GM12878 (cell line): ENCODE data around the gene RSAD2. TPM values are rescaled to one million over a fixed set of nuclear protein-coding genes. Genes with fewer than 3 reads are reported as not detected.

Source experiments
- ATAC-seq: fragments of 200-7000 bp; cut with Tn5 transposase; 3 replicates; pipeline ENCODE4 v1.9.1; 2020; ENCODE audit warnings: mild to moderate bottlenecking, moderate library complexity
- BruUV-seq: library from RNA; stranded (reverse); fragments of 400-500 nt; replicated peaks from 2 replicates; lab custom pipeline; 2021; lab: Mats Ljungman, UMichigan
- CTCF ChIA-PET: fragments of 300-600 bp; sonication (Branson Sonifier 250); formaldehyde crosslinking; extraction: SDS; loops from one replicate; lab custom pipeline; 2021; ENCODE audit warnings: inconsistent platforms; lab: Yijun Ruan, JAX
- POLR2A ChIA-PET: fragments of 350-600 bp; formaldehyde crosslinking; extraction: SDS; loops from one replicate; lab custom pipeline; 2021; ENCODE audit warnings: inconsistent platforms; lab: Charles Lee
- RAD21 ChIA-PET: fragments of 300-600 bp; sonication (Branson Sonifier 250); formaldehyde crosslinking; loops from one replicate; lab custom pipeline; 2023; ENCODE audit warnings: antibody characterized with exemption; ENCODE audit not compliant: unreplicated experiment; lab: Charles Lee
- SMC1A ChIA-PET: fragments of 300-600 bp; sonication (Branson Sonifier 250); formaldehyde crosslinking; loops from one replicate; lab custom pipeline; 2023; ENCODE audit not compliant: unreplicated experiment, uncharacterized antibody; lab: Charles Lee
- DNase-seq: peaks from one replicate; pipeline ENCODE4 v3.0.0-alpha.2; 2011; ENCODE audit warnings: low read depth, low spot score
- FAIRE-seq: peaks from 3 replicates; lab custom pipeline; 2011; peaks lifted over from hg19 to GRCh38; lab: Jason Lieb, UNC
- H2AFZ ChIP-seq: 2 replicates; pipeline ENCODE4 v1.6.0; 2011; ENCODE audit warnings: low read depth, low read length, control low read depth; ENCODE audit not compliant: control insufficient read depth
- H3K27ac ChIP-seq: 2 replicates; pipeline ENCODE4 v1.5.1; 2011; ENCODE audit warnings: control low read depth; ENCODE audit not compliant: control insufficient read depth, insufficient read depth
- H3K27me3 ChIP-seq, 2 experiments: replicated peaks in 1 of 2; 2 replicates each; pipeline versions ENCODE4 v1.6.0 to v1.6.1; 2011; ENCODE audit warnings: low read length in 1 of 2; ENCODE audit not compliant: control insufficient read depth in 2 of 2, insufficient read depth in 2 of 2
- H3K36me3 ChIP-seq, 2 experiments: 2 replicates each; pipeline ENCODE4 v1.5.1; 2011; ENCODE audit warnings: low read length in 1 of 2; ENCODE audit not compliant: control insufficient read depth in 2 of 2, insufficient read depth in 2 of 2
- H3K4me1 ChIP-seq: 2 replicates; pipeline ENCODE4 v1.6.1; 2011; ENCODE audit warnings: mild to moderate bottlenecking, low read length, moderate library complexity, mixed read lengths; ENCODE audit not compliant: control insufficient read depth, insufficient read depth
- H3K4me2 ChIP-seq: 2 replicates; pipeline ENCODE4 v1.6.0; 2011; ENCODE audit warnings: control low read depth; ENCODE audit not compliant: control insufficient read depth, insufficient read depth
- H3K4me3 ChIP-seq: fragments of 200-600 bp; sonication (generic); 2 replicates; pipeline ENCODE4 v1.5.1; 2016
- H3K79me2 ChIP-seq: 2 replicates; pipeline ENCODE4 v1.6.0; 2011; ENCODE audit warnings: low read length; ENCODE audit not compliant: control insufficient read depth, insufficient read depth
- H3K9ac ChIP-seq: 2 replicates; pipeline ENCODE4 v1.8.0; 2011; ENCODE audit warnings: low read length, control low read depth, mixed read lengths; ENCODE audit not compliant: control insufficient read depth, insufficient read depth
- H3K9me3 ChIP-seq: replicated peaks from 3 replicates; pipeline ENCODE4 v1.5.1; 2011; ENCODE audit warnings: mild to moderate bottlenecking, low read length; ENCODE audit not compliant: control insufficient read depth, insufficient read depth
- H4K20me1 ChIP-seq: 2 replicates; pipeline ENCODE4 v1.6.0; 2011; ENCODE audit not compliant: control insufficient read depth, insufficient read depth
- CBX5 ChIP-seq: sonication (generic); IDR thresholded peaks from 2 replicates; pipeline ENCODE4 v1.6.1; 2016; ENCODE audit warnings: low read depth, moderate library complexity, mild to moderate bottlenecking, inconsistent platforms
- E4F1 ChIP-seq: fragments of 450-650 bp; IDR thresholded peaks from 2 replicates; pipeline ENCODE4 v1.6.1; 2018; ENCODE audit warnings: borderline replicate concordance, mild to moderate bottlenecking; ENCODE audit not compliant: partially characterized antibody
- HDGF ChIP-seq: fragments of 450-650 bp; IDR thresholded peaks from 2 replicates; pipeline ENCODE4 v1.6.1; 2016; ENCODE audit warnings: antibody characterized with exemption
- IRF3 ChIP-seq: fragments of 450-650 bp; IDR thresholded peaks from 2 replicates; pipeline ENCODE4 v1.6.1; 2014; ENCODE audit warnings: mild to moderate bottlenecking
- JUND ChIP-seq: IDR thresholded peaks from 2 replicates; pipeline ENCODE4 v1.6.1; 2012; ENCODE audit warnings: low read depth, mild to moderate bottlenecking, low read length, improper control_type of control experiment, moderate library complexity
- NFYB ChIP-seq: IDR thresholded peaks from 2 replicates; pipeline ENCODE4 v1.6.1; 2011; ENCODE audit warnings: low read depth, mild to moderate bottlenecking, low read length, improper control_type of control experiment, moderate library complexity; ENCODE audit not compliant: insufficient read depth
- PAX5 ChIP-seq: IDR thresholded peaks from 2 replicates; pipeline ENCODE4 v1.6.1; 2011; ENCODE audit warnings: low read depth, low read length, borderline replicate concordance
- PKNOX1 ChIP-seq: fragments of 450-650 bp; IDR thresholded peaks from 2 replicates; pipeline ENCODE4 v1.6.1; 2016; ENCODE audit warnings: mild to moderate bottlenecking
- POU2F2 ChIP-seq: IDR thresholded peaks from 3 replicates; pipeline ENCODE4 v1.6.1; 2011; ENCODE audit warnings: low read depth, mild to moderate bottlenecking, low read length, borderline replicate concordance
- ZBTB40 ChIP-seq: fragments of 450-650 bp; IDR thresholded peaks from 2 replicates; pipeline ENCODE4 v1.6.1; 2016; ENCODE audit warnings: mild to moderate bottlenecking, moderate library complexity, borderline replicate concordance
- ZNF24 ChIP-seq: fragments of 450-650 bp; IDR thresholded peaks from 2 replicates; pipeline ENCODE4 v1.6.1; 2017; ENCODE audit warnings: antibody characterized with exemption, mild to moderate bottlenecking
- WGBS: methylation state at CpG from one replicate; pipeline ENCODE4 v1.1.6; 2016; ENCODE audit warnings: low lambda C conversion rate; ENCODE audit not compliant: insufficient replicate concordance, insufficient coverage; ENCODE audit errors: missing lambda C conversion rate; 5-methylcytosine and 5-hydroxymethylcytosine counted together
- in situ Hi-C: fragments of 300-500 bp; cut with MboI; formaldehyde crosslinking; loops from 9 replicates; pipeline ENCODE4 v1.14.3; 2018; ENCODE audit warnings: mixed read lengths
- intact Hi-C: fragments of 100-400 bp; cut with micrococcal nuclease; formaldehyde crosslinking; loops from one replicate; pipeline ENCODE4 v1.14.2; 2022; ENCODE audit not compliant: unreplicated experiment
- polyA plus RNA-seq, 11 experiments: library from polyadenylated mRNA; depleted of rRNA in 4 of 11; unstranded in 6 of 11; stranded (reverse) in 5 of 11; fragments of >200 nt; fragmentation: Nextera tagmentation in 4 of 11; fragmentation: Illumina TruSeq in 1 of 11; extraction: Ambion mirVana in 4 of 11; extraction: Trizol in 1 of 11; gene quantifications; 1 replicate in 1 of 11; 2 replicates in 10 of 11; pipeline versions ENCODE4 v1.2.1 to v1.2.3, GENCODE V29; 2011 to 2016; ENCODE audit warnings: inconsistent platforms in 2 of 11, missing spikeins in 2 of 11, low read depth in 1 of 11
- total RNA-seq, 4 experiments: library from RNA; depleted of rRNA in 3 of 4; stranded (reverse); fragments of >200 nt in 3 of 4; fragmentation: Illumina TruSeq in 1 of 4; extraction: Trizol in 1 of 4; gene quantifications; 2 replicates each; pipeline versions ENCODE4 v1.2.1 to v1.2.3, GENCODE V29; 2013 to 2021

RSAD2 gene
- total and polyA plus RNA-seq, 10 of the 15 experiments (the other 5 are each of a cell fraction or from before 2014, with no cell fraction given), result 0.24 to 0.90 (median 0.69) TPM

GRCh38 chr2:6905668-6906067, 28.1 kb downstream of the RSAD2 start:
- RAD21 ChIA-PET, result interaction anchor here (0.7 to 1.7 kb wide), 5 partner anchors 9 to 109 kb away, joined by 3 to 10 read pairs (median 3); partner anchors contain the start of gene RSAD2
- in situ Hi-C loops (no loop called here), intact Hi-C loops (no loop called here)
- 100% methylated on average over 1 of the region's 1 CpG for WGBS
- DNase-seq (no peak), ATAC-seq (no peak), FAIRE-seq (no peak)
- H3K79me2 ChIP-seq, result no peaks in the 10 kb centered on the region
- peaks cover 21% of the 10 kb centered on the region for H3K4me1 ChIP-seq
- no peaks in the 10 kb centered on the region for H3K27me3 ChIP-seq
- H3K36me3 ChIP-seq, result no peaks in the 10 kb centered on the region
- peaks cover 2% of the 10 kb centered on the region; the same call in 2 of the 3 replicates for H3K9me3 ChIP-seq
- H2AFZ ChIP-seq, result no peak overlapping the region
- CTCF ChIA-PET, result interaction anchor here (0.6 to 6.3 kb wide), 5 partner anchors 9 to 139 kb away, joined by 4 to 37 read pairs (median 29); partner anchors contain the start of gene RNF144A
- no peak overlapping the region for H3K27ac ChIP-seq
- no TSS peak for BruUV-seq
- SMC1A ChIA-PET, result interaction anchor here (0.7 to 5.8 kb wide), 10 partner anchors 10 to 623 kb away, joined by 3 to 53 read pairs (median 3); no protein-coding TSS in a partner anchor
- H3K9ac ChIP-seq, result no peak overlapping the region
- POLR2A ChIA-PET, result interaction anchor here (0.7 kb wide), 1 partner anchor 38 kb away, joined by 5 read pairs; no protein-coding TSS in a partner anchor
- H3K4me2 ChIP-seq, result no peak overlapping the region
- no peak overlapping the region for H3K4me3 ChIP-seq
- H4K20me1 ChIP-seq, result no peaks in the 10 kb centered on the region
- TF ChIP-seq ZBTB40 (no peak), IRF3 (no peak), ZNF24 (no peak), CBX5 (no peak), PAX5 (no peak), E4F1 (no peak), JUND (no peak), NFYB (no peak), PKNOX1 (no peak), POU2F2 (no peak), HDGF (no peak)
